ENCODE data around the gene ARID1B.

Gene ARID1B

GRCh38 chr6:156954816-156955215 is 177.6 kb downstream of the ARID1B start:
- peaks cover 8% of the 10 kb centered on the region; the same call in 1 of the 2 replicates for H4K20me1 ChIP-seq (ENCODE audit: low read depth, low read length)
- no peaks in the 10 kb centered on the region for H3K9me3 ChIP-seq (ENCODE audit: insufficient read depth, low read length)
- H3K4me3 ChIP-seq (ENCODE audit: insufficient read depth, low read length, poor library complexity, severe bottlenecking): no peak overlapping the region
- no peak overlapping the region for H2AFZ ChIP-seq (ENCODE audit: low read depth, low read length, severe bottlenecking)
- H3K4me2 ChIP-seq (ENCODE audit: low read depth, low read length, poor library complexity, severe bottlenecking): no peak overlapping the region
- H3K79me2 ChIP-seq (ENCODE audit: insufficient read depth, low read length): peaks cover 52% of the 10 kb centered on the region
- H3K27me3 ChIP-seq (ENCODE audit: low read length): no peaks in the 10 kb centered on the region
- no peaks in the 10 kb centered on the region for H3K36me3 ChIP-seq (ENCODE audit: low read length)
- H3K9ac ChIP-seq (ENCODE audit: low read length): no peak overlapping the region
- TF ChIP-seq EZH2phosphoT487 (conservative IDR thresholded peaks at IDR 0.05; ENCODE audit: low read length): no peak
- TF ChIP-seq, protein P1, sequence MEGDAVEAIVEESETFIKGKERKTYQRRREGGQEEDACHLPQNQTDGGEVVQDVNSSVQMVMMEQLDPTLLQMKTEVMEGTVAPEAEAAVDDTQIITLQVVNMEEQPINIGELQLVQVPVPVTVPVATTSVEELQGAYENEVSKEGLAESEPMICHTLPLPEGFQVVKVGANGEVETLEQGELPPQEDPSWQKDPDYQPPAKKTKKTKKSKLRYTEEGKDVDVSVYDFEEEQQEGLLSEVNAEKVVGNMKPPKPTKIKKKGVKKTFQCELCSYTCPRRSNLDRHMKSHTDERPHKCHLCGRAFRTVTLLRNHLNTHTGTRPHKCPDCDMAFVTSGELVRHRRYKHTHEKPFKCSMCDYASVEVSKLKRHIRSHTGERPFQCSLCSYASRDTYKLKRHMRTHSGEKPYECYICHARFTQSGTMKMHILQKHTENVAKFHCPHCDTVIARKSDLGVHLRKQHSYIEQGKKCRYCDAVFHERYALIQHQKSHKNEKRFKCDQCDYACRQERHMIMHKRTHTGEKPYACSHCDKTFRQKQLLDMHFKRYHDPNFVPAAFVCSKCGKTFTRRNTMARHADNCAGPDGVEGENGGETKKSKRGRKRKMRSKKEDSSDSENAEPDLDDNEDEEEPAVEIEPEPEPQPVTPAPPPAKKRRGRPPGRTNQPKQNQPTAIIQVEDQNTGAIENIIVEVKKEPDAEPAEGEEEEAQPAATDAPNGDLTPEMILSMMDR (IDR thresholded peaks at IDR 0.05; ENCODE audit: insufficient read depth, low read length, poor library complexity, severe bottlenecking): no peak
- no peak overlapping the region for H3K27ac ChIP-seq (ENCODE audit: low read depth, low read length)
- H3K9me2 ChIP-seq (replicated peaks; ENCODE audit: insufficient read depth, low read length): no peaks in the 10 kb centered on the region
- H3F3A ChIP-seq (ENCODE audit: insufficient read depth): no peaks in the 10 kb centered on the region

GRCh38 chr6:156955494-156956183 is 178.5 kb downstream of the ARID1B start:
- no peak overlapping the region for H3K4me2 ChIP-seq (ENCODE audit: low read depth, low read length, poor library complexity, severe bottlenecking)
- H3K27ac ChIP-seq (ENCODE audit: low read depth, low read length): no peak overlapping the region

DNA sequence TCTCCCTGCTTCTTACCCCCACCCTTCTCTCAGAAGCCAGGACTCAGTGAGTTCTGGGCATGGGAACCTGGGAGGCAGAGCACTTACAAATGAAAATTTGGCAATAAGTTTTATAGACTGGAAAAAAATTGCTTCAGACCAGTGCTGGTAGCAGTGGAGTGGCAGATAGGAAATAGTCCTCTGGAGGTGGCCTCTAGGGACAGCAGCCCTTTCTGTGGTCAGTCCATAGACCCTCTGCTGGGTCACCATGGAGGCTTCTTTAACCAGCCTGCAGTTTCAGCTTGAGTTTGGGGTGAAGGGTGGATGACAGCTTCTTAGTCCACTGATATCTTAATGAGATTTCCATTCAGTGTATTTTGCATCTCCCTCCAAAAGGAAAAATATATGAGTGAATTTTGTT is 179.1 kb downstream of the ARID1B start:
- Histone ChIP-seq H3K9me3 (ENCODE audit: insufficient read depth, low read length) (no peaks in the 10 kb centered on the region), H3K27me3 (ENCODE audit: low read length) (no peaks in the 10 kb centered on the region), H3K9me2 (replicated peaks; ENCODE audit: insufficient read depth, low read length) (no peaks in the 10 kb centered on the region), H3K9ac (ENCODE audit: low read length) (no peak overlapping the region), H3K36me3 (ENCODE audit: low read length) (no peaks in the 10 kb centered on the region), H3K27ac (ENCODE audit: low read depth, low read length) (no peak overlapping the region), H3K4me2 (ENCODE audit: low read depth, low read length, poor library complexity, severe bottlenecking) (no peak overlapping the region), H4K20me1 (ENCODE audit: low read depth, low read length) (peaks cover 8% of the 10 kb centered on the region; the same call in 1 of the 2 replicates), H3F3A (ENCODE audit: insufficient read depth) (no peaks in the 10 kb centered on the region), H3K4me3 (ENCODE audit: insufficient read depth, low read length, poor library complexity, severe bottlenecking) (no peak overlapping the region), H2AFZ (ENCODE audit: low read depth, low read length, severe bottlenecking) (no peak overlapping the region), H3K79me2 (ENCODE audit: insufficient read depth, low read length) (peaks cover 53% of the 10 kb centered on the region)
- TF ChIP-seq EZH2phosphoT487 (conservative IDR thresholded peaks at IDR 0.05; ENCODE audit: low read length): no peak
- TF ChIP-seq, protein P1 (IDR thresholded peaks at IDR 0.05; ENCODE audit: insufficient read depth, low read length, poor library complexity, severe bottlenecking): no peak

More at GRCh38 chr6:156955494-156956183, 178.5 kb downstream of the ARID1B start:
- Histone ChIP-seq H3K27me3 (ENCODE audit: low read length) (no peaks in the 10 kb centered on the region), H3K9me3 (ENCODE audit: insufficient read depth, low read length) (no peaks in the 10 kb centered on the region), H2AFZ (ENCODE audit: low read depth, low read length, severe bottlenecking) (no peak overlapping the region), H3F3A (ENCODE audit: insufficient read depth) (no peaks in the 10 kb centered on the region), H3K9me2 (replicated peaks; ENCODE audit: insufficient read depth, low read length) (no peaks in the 10 kb centered on the region), H4K20me1 (ENCODE audit: low read depth, low read length) (peaks cover 8% of the 10 kb centered on the region; the same call in 1 of the 2 replicates), H3K9ac (ENCODE audit: low read length) (no peak overlapping the region), H3K79me2 (ENCODE audit: insufficient read depth, low read length) (peaks cover 47% of the 10 kb centered on the region), H3K36me3 (ENCODE audit: low read length) (no peaks in the 10 kb centered on the region), H3K4me3 (ENCODE audit: insufficient read depth, low read length, poor library complexity, severe bottlenecking) (no peak overlapping the region)
- no peak for TF ChIP-seq EZH2phosphoT487 (conservative IDR thresholded peaks at IDR 0.05; ENCODE audit: low read length)
- TF ChIP-seq, protein P1 (IDR thresholded peaks at IDR 0.05; ENCODE audit: insufficient read depth, low read length, poor library complexity, severe bottlenecking): no peak
